GM21367 (cell line): ENCODE measurements around the gene GAGE12J.
"Not testable (repeated sequence)": the region's sequence is repeated elsewhere in the genome, so short reads cannot be mapped to it uniquely, and the experiment has no call there.

ENCODE experiments used
- ATAC-seq: cut with Tn5 transposase; IDR thresholded peaks from one replicate; pipeline ENCODE4 v1.9.1; 2021; ENCODE audit not compliant: unreplicated experiment

Gene GAGE12J, protein sequence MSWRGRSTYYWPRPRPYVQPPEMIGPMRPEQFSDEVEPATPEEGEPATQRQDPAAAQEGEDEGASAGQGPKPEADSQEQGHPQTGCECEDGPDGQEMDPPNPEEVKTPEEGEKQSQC

DNA sequence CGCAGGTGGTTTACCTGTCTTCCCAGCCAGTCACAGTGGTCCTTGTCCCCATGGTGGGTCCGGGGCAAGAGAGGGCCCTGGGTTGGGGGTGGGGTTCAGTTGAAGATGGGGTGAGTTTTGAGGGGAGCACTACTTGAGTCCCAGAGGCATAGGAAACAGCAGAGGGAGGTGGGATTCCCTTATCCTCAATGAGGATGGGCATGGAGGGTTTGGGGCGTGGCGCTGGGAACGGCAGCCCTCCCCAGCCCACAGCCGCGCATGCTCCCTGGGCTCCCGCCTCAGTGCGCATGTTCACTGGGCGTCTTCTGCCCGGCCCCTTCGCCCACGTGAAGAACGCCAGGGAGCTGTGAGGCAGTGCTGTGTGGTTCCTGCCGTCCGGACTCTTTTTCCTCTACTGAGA is at the start of gene GAGE12J:
Gene GAGE12J, plus strand, starts transcription at position 301 of the 400 bp plus-strand sequence. CDS start 1,157 bp downstream, outside the sequence.
- not testable (repeated sequence) for ATAC-seq

DNA sequence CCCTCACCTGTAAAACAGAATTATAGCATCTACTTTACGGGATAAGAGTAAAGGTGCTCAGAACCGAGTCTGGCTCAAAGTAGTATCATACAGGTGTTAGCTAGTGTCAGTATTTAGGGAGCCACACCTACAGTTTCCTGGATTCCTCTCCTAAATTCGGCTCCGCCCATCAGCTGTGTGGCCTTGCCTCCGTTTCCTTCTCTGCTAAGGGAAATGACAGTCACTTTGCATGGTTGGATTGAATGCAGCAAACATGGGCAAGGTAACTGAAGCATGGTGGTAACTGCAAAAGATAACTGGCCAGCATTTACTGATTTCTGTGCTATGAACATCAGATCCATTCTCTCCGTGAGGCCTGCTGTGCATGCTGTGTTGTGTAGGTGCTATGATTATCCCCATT is 49.4 kb upstream of the GAGE12J start:
- ATAC-seq, result no peak

GRCh38 chrX:49273181-49273727 is 48.6 kb upstream of the GAGE12J start:
- no peak for ATAC-seq

DNA sequence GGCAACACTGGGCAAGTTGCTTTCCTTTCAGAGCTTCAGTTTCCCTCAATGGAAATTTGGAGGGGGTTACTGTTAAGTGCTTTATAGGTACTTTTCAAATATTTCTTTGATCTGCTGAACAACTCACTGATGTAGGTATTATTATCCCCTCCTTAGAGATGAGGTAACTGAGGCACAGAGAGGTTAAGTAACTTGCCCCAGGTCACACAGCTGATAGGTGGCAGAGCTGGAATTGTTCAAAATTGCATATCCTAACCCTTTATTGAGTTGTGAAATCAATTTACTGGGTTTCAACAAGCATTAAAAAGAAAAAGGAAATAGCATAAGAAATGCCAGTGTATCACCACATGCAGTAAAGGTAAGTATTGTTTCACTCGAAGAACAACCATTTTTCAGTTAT is 45.6 kb upstream of the GAGE12J start:
- ATAC-seq, result no peak

DNA sequence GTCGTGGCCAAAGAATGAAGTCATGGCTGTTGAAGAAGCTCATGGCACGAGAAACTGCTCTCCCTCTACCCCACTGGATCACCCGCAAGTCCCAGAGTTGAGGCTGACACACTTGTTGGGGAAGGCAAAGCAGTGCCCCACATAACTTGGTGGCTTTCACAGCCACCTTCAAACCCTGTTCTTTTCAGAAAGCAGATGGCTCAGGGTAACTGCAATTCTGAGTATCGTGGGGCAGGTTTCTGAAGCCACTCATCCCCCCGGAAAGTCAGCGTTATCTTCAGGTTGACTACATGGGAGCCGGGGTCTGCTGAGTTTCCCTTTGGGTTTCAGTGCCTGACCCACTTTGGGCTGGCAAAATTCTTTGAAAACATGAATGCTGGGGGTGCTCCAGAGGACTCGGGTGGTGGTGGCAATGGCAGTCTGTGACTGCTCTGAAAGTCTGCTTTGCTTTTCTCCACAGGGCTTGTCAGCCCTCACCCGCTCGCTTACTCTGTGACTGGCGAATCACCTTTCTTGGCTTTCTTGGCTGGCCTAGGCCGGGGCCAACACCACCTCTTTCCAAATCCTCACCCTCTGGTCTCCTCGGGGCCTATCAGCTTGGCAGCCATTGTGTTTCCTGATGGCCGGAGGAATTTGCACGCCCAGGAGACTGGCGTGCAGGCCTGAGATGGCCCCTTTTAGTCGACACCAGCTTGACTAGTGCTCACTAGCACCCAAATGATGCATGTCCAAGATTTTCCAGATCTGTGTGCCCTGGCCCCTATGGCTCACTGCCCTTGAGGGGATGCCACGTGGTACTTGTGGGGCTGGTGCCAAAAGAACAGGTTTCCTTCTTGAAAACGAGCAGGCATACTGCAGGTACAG is 44.9 kb upstream of the GAGE12J start:
- no peak for ATAC-seq

DNA sequence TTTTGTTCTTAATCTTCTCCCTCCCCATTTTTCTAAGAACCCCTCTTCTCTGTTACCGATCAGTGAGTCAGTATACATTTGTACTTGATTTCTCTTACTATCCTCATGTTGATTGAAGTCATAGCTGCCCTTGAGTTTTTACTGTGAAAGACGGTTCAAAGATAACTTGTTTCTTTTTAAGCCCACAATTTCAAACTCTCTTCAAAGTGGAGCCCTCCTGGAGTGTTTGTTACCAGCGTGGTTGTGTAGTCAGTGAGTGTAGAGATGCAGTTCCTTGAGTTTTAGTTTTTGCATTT is 44.4 kb upstream of the GAGE12J start:
- ATAC-seq, result no peak

- no peak for ATAC-seq
Measured at GRCh38 chrX:49278081-49278480, 43.8 kb upstream of the GAGE12J start.

DNA sequence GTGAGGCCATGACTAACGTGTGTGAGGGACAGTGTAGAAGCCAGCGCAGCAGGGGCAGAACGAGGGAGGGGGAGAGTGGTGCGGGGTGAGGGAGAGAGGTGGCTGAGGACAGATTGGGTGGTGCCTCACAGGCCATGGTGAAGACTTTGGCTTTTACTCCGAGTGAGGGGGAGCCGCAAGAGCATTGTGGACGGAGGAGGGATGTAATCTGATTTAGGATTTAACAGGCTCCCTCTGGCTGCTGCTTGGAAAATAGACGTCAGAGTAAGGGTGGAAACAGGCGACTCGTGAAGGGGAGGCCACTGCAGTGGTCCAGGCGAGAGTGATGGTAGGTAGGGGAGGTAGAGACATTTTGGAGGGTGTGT is 39.2 kb upstream of the GAGE12J start:
- ATAC-seq, result no peak

GRCh38 chrX:49284212-49284611 is 37.6 kb upstream of the GAGE12J start:
- no peak for ATAC-seq

DNA sequence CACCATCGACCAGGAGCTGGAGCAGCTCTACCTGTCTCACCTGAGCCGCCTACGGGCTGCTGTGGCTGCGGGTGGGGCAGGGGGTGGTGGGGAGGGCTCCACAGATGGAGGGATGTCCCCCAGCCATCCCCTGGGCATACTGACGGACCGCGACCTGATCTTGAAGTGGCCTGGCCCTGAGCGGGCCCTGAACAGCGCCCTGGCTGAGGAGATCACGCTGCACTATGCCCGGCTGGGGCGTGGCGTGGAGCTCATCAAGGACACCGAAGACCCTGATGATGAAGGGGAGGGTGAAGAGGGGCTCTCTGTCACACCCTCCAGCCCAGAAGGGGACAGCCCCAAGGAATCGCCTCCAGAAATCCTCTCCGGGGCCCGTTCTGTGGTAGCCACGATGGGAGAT is 35.7 kb upstream of the GAGE12J start:
- ATAC-seq, result no peak

GRCh38 chrX:49286581-49286980 is 35.3 kb upstream of the GAGE12J start:
- ATAC-seq, result no peak

DNA sequence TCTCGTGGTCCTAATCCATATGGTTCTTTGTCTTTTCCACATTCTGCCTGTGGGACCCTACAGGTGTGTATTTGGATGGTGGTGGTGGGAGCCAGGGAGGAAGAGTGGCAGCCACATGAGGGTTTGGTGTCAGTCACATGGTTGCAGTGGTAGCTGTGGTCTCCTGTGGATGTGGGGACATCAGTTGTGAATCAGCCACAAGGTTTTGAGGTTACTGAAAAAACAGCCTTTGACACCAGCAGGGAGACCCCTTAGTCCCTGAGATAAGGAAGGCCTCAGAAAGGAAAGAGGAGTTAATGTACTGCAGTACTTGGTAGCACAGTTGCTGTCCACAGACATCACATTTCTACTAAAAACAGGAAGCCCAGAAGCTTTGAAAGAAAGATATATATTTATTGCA is 34.2 kb upstream of the GAGE12J start:
- ATAC-seq, result no peak

DNA sequence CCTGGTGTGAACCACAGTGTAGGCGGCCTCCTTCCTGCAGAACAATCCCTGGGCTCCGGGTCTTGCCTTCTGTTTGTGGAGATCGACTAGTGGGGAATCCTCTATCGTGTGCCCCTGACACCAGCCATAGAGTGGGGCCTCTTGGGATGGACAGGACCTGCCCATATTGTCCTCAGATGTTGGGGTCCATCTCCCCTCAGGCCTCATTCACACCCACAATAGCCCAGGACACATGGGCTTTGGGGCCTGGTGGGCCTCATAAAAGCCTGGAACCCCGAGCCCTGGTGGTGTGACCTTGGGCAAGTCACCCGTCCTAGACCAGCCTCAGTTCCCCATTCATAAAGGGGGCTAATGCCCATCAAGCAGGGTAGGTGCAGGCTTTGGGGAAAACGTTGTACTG is 31.6 kb upstream of the GAGE12J start:
- no peak for ATAC-seq

- ATAC-seq, result no peak
Measured at GRCh38 chrX:49291615-49292337, 30.1 kb upstream of the GAGE12J start.

DNA sequence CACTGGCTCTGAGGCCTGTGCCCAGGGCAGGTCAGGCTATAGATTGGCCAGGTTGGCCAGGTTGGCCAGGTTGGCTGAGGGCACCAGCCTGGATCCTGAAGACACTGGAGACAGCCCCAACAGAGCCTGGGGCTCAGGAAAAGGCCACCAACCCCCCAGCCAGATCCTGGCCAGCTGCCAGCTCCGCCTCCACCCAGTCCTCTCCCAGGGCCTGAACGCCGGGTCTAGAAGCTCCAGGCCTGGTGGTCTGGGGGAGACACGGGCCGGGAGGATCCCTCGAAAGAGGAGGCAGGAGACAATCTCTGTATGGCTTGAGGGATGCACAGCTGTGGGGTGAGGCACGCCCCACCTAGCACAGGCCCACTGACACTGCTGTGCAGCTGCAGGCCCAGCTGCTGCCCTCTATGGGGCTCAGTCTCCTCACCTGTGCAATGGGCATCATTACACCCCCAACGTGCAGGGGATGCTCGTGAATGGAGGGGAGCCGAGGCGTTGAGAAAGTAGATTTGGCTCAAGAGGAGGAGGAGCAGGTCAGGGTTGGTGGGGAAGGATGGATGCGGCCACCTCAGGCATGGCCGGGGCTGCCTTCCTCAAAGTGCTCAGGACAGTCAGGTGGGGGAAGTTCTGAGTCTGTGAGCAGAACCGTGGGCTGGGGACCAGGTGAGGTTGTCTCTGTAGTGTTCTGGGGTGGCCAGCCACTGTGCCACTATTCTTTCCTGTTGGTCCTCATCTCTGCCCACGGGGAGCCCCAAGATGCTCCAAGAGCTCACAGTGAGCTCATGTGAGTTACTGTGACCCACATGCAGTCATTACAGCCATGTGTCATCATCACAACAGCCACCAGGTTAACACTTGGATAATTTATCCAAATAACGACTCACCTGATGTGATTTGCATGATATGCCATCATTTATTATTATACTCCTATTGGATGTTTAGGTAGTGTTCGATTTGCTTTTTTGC is 29.2 kb upstream of the GAGE12J start:
- ATAC-seq, result no peak

DNA sequence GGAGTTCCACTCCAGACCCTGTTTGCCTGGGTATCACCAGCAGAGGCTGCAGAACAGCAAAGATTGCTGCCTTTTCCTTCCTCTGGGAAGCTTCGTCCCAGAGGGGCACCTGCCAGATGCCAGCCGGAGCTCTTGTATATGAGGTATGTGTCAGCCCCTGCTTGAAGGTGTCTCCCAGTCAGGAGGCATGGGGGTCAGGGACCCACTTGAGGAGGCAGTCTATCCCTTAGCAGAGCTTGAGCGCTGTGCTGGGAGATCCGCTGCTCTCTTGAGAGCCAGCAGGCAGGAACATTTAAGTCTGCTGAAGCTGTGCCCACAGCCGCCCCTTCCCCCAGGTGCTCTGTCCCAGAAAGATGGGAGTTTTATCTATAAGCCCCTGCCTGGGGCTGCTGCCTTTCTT is 22.5 kb upstream of the GAGE12J start:
- ATAC-seq, result not testable (repeated sequence)

DNA sequence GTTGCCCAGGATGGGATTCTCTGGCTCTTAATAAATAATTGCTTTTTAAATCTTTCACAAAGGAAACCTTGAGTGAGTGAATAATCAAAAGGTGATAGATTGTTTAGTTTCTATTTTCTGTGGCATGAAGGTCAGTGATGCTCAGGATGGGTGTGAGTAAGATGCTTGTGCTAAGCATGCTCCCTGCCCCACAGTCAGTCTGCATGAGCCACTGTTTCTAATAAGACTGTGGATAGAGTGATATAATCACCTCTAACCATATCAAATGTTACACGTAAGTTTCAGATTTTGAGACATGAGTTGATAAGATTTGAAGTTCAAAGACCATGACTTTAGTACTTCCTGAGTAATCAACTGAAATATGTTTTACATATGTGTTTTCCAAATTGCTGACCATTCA is 21.1 kb upstream of the GAGE12J start:
- ATAC-seq, result no peak

GRCh38 chrX:49303346-49303745 is 18.5 kb upstream of the GAGE12J start, which contains the start of gene GAGE10:
Gene GAGE10 (plus strand): TSS chrX:49303646. CDS start chrX:49304860, 1,214 bp downstream.
- ATAC-seq, result no peak

GRCh38 chrX:49307775-49308174 is 14.1 kb upstream of the GAGE12J start:
- ATAC-seq, result not testable (repeated sequence)

DNA sequence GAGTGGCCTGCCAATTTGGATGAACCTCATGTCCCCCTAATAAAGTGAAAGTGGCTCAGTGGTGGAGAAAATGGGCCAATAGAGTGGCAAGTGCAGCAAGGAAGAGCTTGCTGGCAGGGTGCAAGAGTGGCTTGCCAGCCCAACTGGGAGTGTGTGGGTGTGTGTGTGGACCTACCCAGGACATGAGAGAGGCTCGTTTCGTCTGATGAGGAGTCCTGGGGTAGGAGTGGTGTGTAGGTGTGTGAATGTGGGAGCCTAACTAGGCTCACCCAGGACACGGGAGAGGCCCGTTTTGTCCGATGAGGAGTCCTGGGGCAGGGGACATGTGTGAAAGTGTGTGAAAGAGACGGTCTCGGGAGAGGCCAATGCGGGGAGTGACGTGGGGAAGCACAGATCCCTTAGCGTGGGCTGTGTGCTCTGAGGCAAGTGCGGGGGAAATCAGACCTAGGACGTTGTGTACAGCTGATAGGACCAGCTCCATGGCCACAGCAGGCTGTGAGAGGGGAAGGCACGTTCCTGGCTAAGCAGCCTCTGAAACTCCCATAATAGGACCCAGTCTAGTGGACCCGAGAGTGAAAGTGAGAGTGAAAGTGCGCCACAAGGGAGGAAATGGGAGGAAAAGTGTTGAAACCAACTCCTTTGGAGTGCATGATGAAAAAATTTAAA is 13.1 kb upstream of the GAGE12J start:
- no peak for ATAC-seq
